MG63 (cell line): ENCODE measurements around the gene CLRN2. TPM values are rescaled to one million over a fixed set of nuclear protein-coding genes. Genes with fewer than 3 reads are reported as not detected.
A peak's percentile ranks its signal among the peaks of the same experiment; 100 is the strongest.
"Not testable (repeated sequence)": the region's sequence is repeated elsewhere in the genome, so short reads cannot be mapped to it uniquely, and the experiment has no call there.

Experiments
- DNase-seq: peaks from one replicate; pipeline ENCODE4 v3.0.0-alpha.2; 2020
- H3K27me3 ChIP-seq: fragments of 250-450 bp; sonication (Bioruptor Pico); 2 replicates; pipeline ENCODE4 v1.5.1; 2020; ENCODE audit warnings: mild to moderate bottlenecking, moderate library complexity
- H3K36me3 ChIP-seq: fragments of 250-450 bp; sonication (Bioruptor Pico); 2 replicates; pipeline ENCODE4 v1.5.1; 2020; ENCODE audit warnings: mild to moderate bottlenecking, moderate library complexity
- H3K4me3 ChIP-seq: fragments of 250-450 bp; sonication (Bioruptor Pico); 2 replicates; pipeline ENCODE4 v1.5.1; 2020; ENCODE audit warnings: mild to moderate bottlenecking, moderate library complexity
- H3K9me3 ChIP-seq: fragments of 250-450 bp; sonication (Bioruptor Pico); 2 replicates; pipeline ENCODE4 v1.5.1; 2020; ENCODE audit warnings: mild to moderate bottlenecking, moderate library complexity
- total RNA-seq: library from RNA; depleted of rRNA; stranded (reverse); fragments of >200 nt; shearing (Covaris generic); gene quantifications from 2 replicates; pipeline ENCODE4 v1.2.3, GENCODE V29; 2014; ENCODE audit warnings: low replicate concordance

Gene CLRN2
- total RNA-seq, 1 experiment from 2014 or later, result not detected

DNA sequence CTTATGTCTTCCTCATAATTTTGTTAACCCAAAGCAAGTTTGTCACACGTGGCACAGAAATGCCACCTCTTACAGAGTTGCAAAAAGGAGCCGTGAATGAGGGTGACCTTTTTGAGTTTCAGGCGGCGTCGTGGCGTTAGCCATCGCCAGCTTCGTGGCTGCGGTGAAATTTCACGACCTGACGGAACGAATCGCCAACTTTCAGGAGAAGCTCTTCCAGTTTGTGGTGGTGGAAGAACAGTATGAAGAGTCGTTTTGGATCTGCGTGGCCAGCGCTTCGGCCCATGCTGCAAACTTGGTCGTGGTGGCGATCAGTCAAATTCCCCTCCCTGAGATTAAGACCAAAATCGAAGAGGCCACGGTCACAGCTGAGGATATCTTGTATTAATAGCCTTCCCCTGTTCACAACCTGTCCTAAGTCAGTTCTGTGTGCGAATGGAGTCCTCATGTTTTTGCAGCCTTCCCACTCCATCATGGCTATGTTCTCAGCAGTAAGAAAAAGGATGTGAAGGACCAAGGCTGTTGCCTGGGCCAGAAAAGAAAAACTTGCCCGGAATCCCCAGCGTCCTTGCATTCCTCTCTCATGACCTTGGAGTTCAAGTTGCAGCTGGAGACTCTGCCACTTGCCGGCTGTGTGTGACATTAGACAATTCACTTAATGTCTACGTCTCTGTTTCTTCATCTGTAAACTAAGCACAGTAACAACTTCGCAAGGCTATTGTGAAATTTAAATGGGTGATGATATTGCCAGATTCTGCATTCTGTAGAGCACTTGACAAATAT, 11.9 kb downstream of the CLRN2 start:
- Histone ChIP-seq H3K27me3 (no peaks in the 10 kb centered on the region), H3K4me3 (no peak overlapping the region), H3K36me3 (no peaks in the 10 kb centered on the region), H3K9me3 (no peaks in the 10 kb centered on the region)
- DNase-seq, result no peak

DNA sequence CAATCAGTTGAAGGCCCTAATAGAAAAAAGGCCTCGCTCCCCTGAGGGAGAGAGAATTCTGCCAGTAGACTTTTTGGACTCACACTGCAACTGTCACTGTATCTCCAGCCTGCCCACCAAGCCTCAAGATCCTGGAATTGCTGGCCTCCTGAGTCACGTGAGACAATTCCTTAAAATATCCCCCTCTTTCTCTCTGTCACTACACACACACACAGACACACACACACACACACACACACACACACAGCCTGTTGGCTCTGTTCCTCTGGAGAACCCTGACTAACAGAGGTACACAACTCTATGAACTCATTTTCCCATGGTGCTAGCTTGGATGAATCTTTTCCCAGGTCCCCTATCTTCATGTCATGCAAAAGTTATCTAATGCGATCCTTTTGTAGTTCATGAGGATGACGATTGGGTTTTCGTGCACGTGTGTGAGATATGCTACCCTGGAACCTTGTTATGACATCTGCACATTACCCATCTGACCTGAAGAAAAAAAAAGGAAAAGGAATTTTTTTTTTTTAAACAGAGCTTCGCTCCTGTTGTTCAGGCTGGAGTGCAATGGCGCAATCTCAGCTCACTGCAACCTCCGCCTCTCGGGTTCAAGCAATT, 13.7 kb downstream of the CLRN2 start:
- no peaks in the 10 kb centered on the region for H3K9me3 ChIP-seq
- H3K36me3 ChIP-seq, result no peaks in the 10 kb centered on the region
- no peaks in the 10 kb centered on the region for H3K27me3 ChIP-seq
- H3K4me3 ChIP-seq, result no peak overlapping the region
- DNase-seq, result no peak

DNA sequence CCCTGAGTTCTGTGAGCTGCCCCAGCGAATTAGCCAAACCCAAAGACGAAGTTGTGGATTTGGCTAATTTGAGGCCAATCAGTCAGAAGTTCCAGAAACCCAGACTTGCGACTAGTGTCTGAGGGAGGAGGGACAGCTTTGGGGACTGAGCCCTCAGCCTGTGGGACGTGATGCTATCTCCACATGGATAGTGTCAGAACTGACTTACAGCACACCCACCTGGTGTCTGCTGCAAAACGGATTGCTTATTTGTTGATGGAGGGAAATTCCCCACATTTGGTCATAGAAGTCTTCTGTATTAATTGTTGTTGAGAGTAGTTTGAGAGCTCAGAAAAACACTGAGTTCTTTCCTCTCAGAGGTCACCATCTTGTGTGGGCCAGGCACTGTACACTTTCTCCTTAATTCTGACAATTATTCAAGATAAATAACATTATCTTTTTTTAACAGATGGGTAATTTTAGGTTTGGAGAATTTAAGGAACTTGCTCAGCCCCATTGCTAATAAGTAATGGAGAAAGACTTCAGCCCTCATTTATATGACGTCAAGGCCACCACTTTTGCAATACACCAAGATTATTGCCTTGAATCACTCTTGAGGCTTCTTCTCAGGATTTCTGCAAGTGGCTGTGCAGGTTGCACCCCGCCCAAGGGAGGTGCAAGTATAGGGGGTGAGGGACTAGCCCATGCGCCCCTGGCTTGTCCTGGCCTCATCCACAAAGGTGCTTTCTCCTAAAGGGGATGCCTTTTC, 16.7 kb downstream of the CLRN2 start:
- H3K4me3 ChIP-seq, result no peak overlapping the region
- DNase-seq, result no peak
- H3K27me3 ChIP-seq, result no peaks in the 10 kb centered on the region
- H3K36me3 ChIP-seq, result no peaks in the 10 kb centered on the region
- H3K9me3 ChIP-seq, result no peaks in the 10 kb centered on the region

DNA sequence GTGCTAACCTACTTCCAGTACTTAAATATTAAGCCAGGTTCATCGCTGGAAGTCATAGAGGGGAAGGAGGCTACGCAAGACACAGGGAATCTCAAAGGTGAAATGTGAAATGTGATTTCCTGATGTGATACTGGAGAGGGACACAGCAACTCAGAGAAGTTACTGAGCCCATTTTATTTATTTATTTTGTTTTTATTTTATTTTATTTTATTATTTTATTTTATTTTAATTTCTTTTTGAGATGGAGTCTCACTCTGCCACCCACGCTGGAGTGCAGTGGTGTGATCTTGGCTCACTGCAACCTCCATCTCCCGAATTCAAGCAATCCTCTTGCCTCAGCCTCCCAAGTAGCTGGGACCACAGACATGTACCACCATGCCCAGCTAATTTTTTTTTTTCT, 19.7 kb downstream of the CLRN2 start:
- DNase-seq, result no peak
- Histone ChIP-seq H3K27me3 (no peaks in the 10 kb centered on the region), H3K36me3 (no peaks in the 10 kb centered on the region), H3K4me3 (no peak overlapping the region), H3K9me3 (no peaks in the 10 kb centered on the region)

DNA sequence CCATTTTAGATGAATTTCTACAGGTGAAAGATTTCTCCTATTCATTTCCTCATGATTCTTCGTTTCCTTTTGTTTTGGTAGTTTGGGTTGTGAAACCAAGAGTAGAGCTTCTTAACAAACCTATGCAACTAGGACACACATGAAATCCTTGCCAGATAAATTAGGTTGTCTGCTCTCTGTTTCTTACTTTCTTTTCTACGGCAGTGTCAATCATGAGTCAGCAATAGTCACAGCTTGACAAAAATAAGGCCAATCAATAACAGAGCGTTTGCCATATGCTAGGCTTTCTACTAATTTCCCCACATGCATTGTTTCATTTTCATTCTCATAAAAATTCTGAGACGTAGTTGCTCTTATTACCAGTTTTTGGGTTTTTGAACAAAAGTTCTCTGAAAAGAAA, 20.3 kb downstream of the CLRN2 start:
- Histone ChIP-seq H3K9me3 (no peaks in the 10 kb centered on the region), H3K36me3 (no peaks in the 10 kb centered on the region), H3K27me3 (no peaks in the 10 kb centered on the region), H3K4me3 (no peak overlapping the region)
- no peak for DNase-seq

DNA sequence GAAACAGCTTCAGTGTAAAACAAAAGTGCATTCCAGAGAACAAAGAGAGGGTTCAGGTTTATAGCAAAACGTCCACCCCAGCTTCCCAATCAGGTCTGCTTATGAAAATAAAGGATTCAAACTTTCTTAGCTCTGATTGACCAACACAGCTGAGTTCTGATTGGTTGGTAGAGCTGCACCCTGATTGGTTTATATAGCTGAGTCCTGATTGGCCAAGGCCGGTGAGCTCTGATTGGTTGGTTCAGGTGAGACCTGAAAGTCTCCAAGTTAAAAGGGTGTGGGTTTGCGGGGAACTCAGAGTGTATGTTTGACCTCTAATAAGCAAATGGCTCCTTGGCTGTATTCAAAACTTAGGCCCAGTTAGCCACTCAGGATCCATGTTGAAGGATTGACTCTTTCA, 20.9 kb downstream of the CLRN2 start:
- DNase-seq, result no peak
- H3K9me3 ChIP-seq, result no peaks in the 10 kb centered on the region
- no peak overlapping the region for H3K4me3 ChIP-seq
- no peaks in the 10 kb centered on the region for H3K36me3 ChIP-seq
- H3K27me3 ChIP-seq, result no peaks in the 10 kb centered on the region

DNA sequence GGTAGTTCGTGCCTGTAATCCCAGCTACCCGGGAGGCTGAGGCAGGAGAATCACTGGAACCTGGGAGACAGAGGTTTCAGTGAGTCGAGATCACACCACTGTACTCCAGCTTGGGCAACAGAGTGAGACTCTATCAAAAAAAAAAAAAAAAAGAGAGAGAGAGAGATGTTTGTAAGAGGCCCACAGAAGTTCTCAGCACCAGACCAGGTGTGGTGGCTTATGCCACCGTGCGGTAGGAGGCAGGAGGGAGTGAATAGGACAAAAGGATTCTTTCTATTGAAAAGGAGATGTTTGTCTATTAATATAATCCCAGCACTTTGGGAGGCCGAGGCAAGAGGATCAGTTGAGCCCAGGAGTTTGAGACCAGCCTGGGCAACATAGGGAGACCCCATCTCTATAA, 22.1 kb downstream of the CLRN2 start:
- H3K4me3 ChIP-seq, H3K27me3 ChIP-seq, DNase-seq, H3K9me3 ChIP-seq, H3K36me3 ChIP-seq: not testable (repeated sequence)

DNA sequence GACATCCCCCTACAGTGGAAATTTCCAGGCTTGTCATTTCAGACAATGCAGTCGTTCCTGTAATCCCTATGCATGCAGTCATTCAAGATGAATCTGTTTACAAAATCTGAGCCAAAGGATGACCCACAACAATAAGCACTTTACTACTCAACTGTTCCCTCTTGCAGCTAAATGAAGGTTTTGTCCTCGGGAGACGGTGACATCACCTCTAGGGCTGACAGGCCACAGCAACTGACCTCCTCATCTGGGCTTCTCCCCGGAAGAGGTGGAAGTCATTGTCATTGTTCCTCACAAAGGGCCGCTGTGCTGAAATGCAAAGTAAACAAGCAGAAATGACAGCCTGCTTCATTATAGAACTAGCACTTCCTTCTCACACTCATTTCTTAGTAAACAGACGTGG, 29.2 kb downstream of the CLRN2 start:
- peak; percentile 15 for DNase-seq
- Histone ChIP-seq H3K27me3 (no peaks in the 10 kb centered on the region), H3K36me3 (no peaks in the 10 kb centered on the region), H3K4me3 (no peak overlapping the region), H3K9me3 (no peaks in the 10 kb centered on the region)

DNA sequence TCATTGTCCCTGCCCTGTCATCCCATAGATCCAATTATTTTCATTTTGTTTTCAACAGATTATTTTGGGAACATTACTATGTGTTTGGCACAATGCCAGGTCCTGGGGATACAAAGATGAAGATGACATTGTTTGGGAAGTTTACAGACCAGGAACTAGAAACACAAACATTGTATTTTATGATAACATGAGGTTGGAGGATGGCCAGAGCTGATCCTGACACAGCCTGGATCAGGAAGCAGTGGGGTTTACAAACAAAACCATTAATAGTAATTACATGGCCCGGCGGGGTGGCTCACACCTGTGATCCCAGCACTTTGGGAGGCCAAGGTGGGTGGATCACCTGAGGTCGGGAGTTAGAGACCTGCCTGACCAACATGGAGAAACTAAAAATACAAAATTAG, 29.9 kb downstream of the CLRN2 start:
- H3K9me3 ChIP-seq, result no peaks in the 10 kb centered on the region
- DNase-seq, result no peak

DNA sequence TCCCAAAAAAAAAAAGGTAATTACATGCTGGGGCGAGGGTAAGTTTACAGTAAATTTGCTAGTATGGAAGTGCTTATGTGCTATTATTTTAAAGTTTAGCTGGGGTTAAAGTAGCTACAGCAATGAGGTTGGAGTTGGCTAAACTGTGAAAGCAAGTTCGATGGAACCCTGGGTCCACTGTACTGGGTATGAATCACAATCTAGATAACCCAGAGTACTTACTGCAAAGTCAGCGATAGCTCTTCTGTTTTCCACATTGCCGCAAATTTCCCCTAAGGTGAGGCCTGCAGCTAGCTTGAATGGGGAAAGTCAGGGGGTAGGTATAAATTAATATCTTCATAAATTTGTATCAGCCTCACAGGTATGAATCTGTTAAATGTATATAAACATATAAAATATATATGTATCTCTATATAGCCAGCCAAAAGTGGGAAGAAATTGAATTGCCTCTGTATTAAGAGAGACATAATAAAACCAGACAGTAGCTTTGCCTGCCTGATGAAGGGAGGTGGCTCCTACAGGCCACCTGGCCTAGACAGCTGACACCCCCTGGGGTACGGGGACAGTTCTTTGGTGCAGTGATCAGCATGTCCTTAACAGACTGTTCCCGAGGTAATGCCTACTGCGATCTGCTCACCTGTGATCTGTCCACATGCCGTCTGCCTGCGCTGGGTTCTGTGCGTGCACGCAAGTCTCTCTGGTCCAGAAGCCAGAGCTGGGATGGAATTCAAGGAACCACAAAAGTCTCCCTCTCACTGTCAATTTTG, 30.6 kb downstream of the CLRN2 start:
- Histone ChIP-seq H3K9me3 (no peaks in the 10 kb centered on the region), H3K27me3 (no peaks in the 10 kb centered on the region), H3K4me3 (no peak overlapping the region), H3K36me3 (no peaks in the 10 kb centered on the region)
- no peak for DNase-seq

More for the DNA sequence above, 29.9 kb downstream of the CLRN2 start:
- Histone ChIP-seq H3K4me3 (no peak overlapping the region), H3K36me3 (no peaks in the 10 kb centered on the region), H3K27me3 (no peaks in the 10 kb centered on the region)

DNA sequence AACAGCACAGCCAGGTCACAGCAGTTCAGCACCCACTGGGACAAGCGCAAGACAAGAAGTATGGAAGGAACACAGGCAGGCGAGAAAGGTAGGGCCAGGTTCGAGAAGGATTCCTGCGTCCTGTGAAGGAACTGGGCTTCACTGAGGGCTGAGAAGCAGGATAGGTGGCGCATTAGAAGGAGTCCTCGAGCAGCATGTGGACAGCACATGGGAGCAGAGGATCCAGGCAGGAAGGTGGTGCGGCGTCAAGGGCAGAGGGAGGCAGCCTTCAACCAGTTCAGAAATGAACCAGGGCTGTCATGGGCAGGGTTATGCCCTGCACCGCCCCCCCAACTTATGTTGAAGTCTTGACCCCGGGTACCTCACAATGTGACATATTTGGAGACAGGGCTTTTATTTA, 31.3 kb downstream of the CLRN2 start:
- Histone ChIP-seq H3K9me3 (no peaks in the 10 kb centered on the region), H3K36me3 (no peaks in the 10 kb centered on the region), H3K4me3 (no peak overlapping the region), H3K27me3 (no peaks in the 10 kb centered on the region)
- DNase-seq, result no peak

DNA sequence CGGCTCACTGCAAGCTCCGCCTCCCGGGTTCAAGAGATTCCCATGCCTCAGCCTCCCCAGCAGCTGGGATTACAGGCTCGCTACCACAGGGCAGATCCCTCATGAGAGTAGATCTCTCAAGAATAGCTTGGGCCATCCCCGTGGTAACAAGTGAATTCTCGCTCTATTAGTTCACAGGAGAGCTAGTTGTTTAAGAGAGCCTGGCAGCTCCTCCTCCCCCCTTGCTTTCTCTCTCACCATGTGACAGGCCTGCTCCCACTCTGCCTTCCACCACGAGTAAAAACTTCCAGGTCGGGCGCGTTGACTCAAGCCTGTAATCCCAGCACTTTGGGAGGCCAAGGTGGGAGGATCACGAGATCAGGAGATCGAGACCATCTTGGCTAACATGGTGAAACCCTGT, 31.7 kb downstream of the CLRN2 start:
- H3K36me3 ChIP-seq, result no peaks in the 10 kb centered on the region
- DNase-seq, result no peak
- no peaks in the 10 kb centered on the region for H3K9me3 ChIP-seq
- H3K27me3 ChIP-seq, result no peaks in the 10 kb centered on the region
- no peak overlapping the region for H3K4me3 ChIP-seq

DNA sequence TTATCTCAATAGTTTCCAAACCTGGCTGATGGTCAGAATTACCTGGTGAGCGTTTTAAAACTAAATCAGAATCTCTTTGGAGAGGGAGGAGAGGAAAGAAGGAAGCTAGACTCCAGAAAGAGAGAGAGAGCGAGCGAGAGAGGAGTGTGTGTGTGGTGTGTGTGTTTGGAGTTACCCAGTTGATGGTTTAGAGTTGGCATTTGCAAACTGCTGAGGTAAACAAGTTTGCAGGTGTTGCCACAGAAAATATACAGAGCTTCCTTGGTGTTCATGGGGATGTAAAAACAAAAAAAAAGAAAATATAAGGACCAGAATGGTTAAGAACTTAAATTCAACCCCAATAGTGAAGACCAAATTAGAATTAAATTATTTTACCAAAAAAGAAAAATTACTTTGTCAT, 35.6 kb downstream of the CLRN2 start:
- H3K4me3 ChIP-seq, result no peak overlapping the region

DNA sequence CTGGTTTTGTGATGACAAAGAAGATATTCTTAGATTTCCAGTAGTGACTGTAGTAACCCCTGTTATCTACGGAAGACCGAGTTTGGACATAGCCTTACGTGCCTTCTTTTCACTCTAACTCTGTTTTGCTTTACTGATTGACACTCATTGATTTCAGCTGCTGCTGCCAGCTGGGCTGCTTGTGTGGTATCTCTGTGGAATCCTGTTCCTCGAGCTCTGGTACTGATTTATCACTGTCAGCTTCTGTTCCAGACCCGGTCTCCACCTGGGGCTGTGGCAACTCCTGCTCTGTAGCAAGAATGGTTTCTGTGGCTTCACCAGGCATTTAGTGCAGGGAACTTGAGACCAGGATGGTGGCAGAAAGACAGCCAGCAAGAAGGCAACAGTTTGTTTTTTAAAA, 37.5 kb downstream of the CLRN2 start:
- no peaks in the 10 kb centered on the region for H3K36me3 ChIP-seq
- H3K27me3 ChIP-seq, result no peaks in the 10 kb centered on the region
- H3K4me3 ChIP-seq, result no peak overlapping the region
- H3K9me3 ChIP-seq, result no peaks in the 10 kb centered on the region
- DNase-seq, result no peak

More for the DNA sequence above, 35.6 kb downstream of the CLRN2 start:
- Histone ChIP-seq H3K9me3 (no peaks in the 10 kb centered on the region), H3K36me3 (no peaks in the 10 kb centered on the region), H3K27me3 (no peaks in the 10 kb centered on the region)
- DNase-seq, result no peak

DNA sequence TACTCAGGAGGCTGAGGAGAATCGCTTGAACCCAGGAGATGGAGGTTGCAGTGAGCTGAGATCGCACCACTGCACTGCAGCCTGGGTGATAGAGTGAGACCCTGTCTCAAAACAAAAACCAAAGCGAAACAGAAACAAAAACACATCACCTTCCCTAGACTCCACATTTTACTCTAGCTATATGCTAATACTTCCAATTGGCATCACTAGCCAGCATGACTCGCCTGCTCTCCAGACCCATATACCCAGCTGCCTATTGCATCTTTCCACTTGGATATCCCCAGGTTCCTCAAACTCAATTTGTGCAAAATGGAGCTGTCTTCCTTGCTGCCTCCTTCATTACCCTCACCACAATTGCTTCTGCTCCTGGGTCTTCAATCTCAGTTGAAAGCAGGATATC, 39.6 kb downstream of the CLRN2 start:
- no peak for DNase-seq
- H3K27me3 ChIP-seq, result no peaks in the 10 kb centered on the region
- no peaks in the 10 kb centered on the region for H3K9me3 ChIP-seq
- no peak overlapping the region for H3K4me3 ChIP-seq
- H3K36me3 ChIP-seq, result no peaks in the 10 kb centered on the region

DNA sequence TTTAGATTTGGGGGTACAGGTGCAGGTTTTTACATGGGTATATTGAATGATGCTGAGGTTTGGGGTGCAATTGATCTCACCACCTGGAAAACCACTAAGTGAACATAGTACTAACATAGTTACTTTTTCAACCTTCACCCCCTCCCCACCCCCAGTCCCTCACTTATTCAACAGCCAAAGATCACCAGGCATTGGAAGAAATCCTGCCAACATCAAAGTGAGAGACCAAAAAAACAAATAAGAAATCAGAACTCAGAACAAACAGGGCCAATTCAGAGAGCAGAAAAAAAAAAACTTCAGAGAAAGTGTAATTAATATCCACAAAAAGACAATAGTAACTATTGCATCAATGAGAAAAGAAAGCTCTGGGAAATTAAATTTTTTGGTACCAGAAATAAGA, 41.5 kb downstream of the CLRN2 start:
- no peaks in the 10 kb centered on the region for H3K36me3 ChIP-seq
- no peak for DNase-seq
- H3K9me3 ChIP-seq, result no peaks in the 10 kb centered on the region
- H3K27me3 ChIP-seq, result no peaks in the 10 kb centered on the region
- no peak overlapping the region for H3K4me3 ChIP-seq

DNA sequence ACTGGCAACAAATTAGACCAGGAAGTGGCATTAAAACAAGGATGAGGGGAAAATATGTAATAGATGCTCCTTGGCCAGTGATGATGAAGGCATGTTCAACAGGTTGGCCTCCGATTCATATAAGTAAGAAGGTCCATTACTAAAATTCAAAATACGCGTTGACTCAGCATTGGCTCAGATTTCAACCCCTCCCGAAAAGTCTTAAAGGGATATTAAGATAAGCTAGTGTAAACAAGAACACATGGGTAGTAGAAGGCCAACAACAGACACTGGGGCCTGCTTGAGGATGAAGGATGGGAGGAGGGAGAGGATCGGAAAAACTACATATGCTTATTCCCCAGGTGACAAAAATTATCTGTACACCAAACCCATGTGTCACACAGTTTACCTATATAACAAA, 42.9 kb downstream of the CLRN2 start:
- DNase-seq, result no peak
- H3K36me3 ChIP-seq, result no peaks in the 10 kb centered on the region

More for the DNA sequence above, 42.9 kb downstream of the CLRN2 start:
- H3K27me3 ChIP-seq, result no peaks in the 10 kb centered on the region
- H3K4me3 ChIP-seq, result no peak overlapping the region
- no peaks in the 10 kb centered on the region for H3K9me3 ChIP-seq
